IPS-NIHi11 (cell line): ENCODE measurements around the gene DNAH10.
"Not testable (repeated sequence)": the region's sequence is repeated elsewhere in the genome, so short reads cannot be mapped to it uniquely, and the experiment has no call there.

Source experiments
- DNase-seq: peaks from one replicate; pipeline ENCODE4 v3.0.0; 2012; ENCODE audit warnings: mixed read lengths, low spot score

The DNAH10 gene

DNA sequence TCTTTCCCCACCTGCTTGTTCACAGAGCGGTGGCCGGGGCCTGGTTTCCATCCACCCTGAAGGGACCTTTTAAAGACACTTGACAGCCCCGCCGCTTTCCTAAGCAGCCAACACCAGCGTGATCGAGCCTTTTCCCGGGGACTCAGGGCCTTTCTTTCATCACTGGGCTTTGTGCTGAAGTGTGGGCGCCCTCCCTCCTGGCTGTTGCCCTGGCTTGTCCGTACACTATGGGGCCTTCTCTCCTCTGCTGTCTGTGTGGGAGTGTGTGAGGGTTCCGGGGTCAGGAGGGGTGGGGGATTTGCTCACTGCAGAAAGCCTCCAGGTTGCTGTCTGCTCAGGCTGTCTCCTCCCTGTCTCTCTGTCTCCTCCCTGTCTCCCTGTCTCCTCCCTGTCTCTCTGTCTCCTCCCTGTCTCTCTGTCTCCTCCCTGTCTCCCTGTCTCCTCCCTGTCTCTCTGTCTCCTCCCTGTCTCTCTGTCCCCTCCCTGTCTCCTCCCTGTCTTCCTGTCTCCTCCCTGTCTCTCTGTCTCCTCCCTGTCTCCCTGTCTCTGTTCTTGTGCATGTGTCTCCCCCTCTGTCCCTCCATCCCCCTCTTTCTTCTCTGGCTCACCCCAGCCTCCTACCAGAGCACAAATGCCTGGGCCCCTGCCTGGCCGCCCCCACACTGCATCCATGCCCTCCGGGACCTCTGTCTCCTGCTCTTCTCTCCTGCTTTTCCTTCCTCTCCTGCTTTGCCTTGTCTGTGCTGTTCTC is 145.8 kb downstream of the DNAH10 start:
- no peak for DNase-seq

DNA sequence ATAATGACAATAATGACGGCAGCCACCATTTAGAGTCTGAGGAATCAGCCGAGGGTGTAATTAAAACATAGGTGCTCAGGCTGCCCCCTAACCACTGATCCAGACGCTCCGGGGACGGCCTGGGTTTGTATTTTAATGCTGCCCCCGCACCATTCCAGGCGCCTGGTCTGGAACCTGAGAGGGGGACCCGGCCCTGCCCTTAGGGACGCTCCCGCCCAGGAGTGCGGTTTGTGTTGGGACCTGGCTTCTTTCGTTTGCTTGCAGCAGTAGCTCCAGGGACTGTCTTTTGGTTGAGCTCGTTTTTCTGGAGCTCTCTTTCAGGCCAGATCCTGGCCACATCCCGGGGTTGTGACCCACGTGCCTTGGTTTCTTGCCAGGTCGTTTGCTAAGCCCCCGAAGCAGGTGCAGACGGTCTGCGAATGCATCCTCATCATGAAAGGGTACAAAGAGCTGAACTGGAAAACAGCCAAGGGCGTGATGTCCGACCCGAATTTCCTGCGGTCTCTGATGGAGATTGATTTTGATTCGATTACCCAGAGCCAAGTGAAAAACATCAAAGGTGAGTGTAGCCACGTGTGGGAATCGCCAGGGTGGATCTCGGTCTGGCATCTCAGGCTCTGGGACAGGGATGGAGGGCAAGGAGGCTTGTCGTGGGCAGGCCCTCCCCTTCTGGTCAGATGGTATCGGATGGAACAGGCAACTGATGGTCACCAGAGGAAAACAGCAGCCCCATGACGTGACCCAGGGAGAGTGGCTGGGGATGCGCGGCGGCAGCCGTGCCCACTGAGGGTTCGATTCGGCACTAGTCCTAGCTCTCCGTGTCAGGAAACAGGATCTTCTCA is 147.0 kb downstream of the DNAH10 start:
- DNase-seq = no peak

DNA sequence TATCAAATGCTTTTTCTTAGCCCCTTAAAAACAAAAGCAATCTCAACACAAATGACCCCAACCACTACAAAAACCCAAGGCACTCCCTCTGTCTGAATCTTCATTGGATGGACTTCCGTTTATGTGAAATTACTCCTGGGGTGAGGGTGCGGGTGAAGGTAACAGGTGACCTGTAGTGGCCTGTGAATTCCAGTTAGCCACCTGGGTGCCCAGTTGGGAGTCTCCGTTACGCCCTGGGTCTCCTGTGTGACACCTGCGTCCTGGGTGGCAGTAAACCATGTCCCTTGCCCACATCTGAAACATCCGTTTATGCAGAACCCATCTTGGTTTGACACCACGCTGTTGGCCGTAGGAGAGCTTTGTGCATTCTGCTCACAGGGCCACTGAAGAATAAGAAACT is 148.0 kb downstream of the DNAH10 start:
- DNase-seq = no peak

DNA sequence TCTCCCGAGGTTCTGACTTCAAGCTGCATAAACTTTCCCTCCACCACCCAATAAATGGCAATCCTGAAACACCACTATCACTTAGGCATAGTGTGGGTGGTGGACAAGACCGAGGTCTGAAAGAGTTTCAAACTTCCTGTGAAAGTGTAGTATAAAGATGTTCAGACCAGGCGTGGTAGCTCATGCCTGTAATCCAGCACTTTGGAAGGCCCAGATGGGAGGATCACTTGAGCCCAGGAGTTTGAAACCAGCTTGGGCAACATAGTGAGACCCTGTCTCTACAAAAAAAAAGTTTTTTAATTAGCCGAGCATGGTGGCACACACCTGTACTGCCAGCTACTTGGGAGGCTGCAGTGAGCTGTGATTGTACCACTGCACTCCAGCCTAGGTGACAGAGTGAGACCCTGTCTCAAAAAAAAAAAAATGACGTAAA is 148.7 kb downstream of the DNAH10 start:
- DNase-seq = no peak

DNA sequence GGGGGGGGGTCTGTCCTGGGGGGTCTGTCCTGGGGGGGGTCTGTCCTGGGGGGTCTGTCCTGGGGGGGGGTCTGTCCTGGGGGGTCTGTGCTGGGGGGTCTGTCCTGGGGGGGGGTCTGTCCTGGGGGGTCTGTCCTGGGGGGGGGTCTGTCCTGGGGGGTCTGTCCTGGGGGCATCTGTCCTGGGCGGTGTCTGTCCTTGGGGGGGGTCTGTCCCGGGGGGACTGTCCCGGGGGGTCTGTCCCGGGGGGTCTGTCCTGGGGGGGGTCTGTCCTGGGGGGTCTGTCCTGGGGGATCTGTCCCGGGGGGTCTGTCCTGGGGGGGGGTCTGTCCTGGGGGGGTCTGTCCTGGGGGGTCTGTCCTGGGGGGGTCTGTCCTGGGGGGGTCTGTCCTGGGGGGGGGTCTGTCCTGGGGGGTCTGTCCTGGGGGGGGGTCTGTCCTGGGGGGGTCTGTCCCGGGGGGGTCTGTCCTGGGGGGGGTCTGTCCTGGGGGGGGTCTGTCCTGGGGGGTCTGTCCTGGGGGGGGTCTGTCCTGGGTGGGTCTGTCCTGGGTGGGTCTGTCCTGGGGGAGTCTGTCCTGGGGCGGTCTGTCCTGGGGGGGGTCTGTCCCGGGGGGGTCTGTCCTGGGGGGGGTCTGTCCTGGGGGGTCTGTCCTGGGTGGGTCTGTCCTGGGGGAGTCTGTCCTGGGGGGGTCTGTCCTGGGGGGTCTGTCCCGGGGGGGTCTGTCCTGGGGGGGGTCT is 149.7 kb downstream of the DNAH10 start:
- not testable (repeated sequence) for DNase-seq

DNA sequence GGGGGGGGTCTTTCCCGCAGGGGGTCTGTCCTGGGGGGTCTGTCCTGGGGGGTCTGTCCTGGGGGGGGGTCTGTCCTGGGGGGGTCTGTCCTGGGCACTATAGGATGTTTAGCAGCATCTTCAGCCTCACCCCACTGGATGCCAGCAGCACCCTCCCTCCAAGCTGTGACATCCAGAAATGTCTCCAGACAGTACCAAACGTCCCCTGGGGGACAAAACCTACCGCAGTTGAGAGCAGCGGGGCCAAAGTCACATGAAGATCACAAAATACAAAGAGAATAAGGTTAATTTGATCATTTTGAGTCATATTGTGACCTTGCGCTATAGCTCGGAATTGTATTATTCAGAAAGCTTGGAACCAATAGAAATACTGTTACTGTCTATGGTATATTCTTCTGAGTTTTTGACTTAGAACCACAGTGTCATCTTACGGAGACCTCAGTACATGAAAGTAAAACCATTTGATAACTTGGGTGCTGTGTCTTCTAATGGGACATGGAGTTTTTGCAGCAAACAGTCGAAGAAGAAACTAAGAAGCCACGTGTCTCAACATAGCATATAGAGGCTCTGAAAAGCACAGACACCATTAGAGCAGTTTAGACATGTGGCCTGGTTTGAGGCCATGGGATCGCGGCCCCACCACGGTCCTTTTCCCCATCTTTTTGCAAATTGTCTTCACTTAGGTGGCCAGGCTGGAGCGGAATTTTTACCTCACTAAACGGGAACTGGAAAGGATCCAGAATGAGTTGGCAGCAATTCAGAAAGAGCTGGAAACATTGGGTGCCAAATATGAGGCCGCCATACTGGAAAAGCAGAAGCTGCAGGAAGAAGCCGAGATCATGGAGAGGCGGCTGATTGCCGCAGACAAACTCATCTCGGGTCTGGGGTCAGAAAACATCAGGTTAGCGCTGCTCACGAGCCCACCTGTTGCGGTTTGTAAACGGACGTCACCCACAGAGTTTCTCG is 150.6 kb downstream of the DNAH10 start:
- DNase-seq = no peak

DNA sequence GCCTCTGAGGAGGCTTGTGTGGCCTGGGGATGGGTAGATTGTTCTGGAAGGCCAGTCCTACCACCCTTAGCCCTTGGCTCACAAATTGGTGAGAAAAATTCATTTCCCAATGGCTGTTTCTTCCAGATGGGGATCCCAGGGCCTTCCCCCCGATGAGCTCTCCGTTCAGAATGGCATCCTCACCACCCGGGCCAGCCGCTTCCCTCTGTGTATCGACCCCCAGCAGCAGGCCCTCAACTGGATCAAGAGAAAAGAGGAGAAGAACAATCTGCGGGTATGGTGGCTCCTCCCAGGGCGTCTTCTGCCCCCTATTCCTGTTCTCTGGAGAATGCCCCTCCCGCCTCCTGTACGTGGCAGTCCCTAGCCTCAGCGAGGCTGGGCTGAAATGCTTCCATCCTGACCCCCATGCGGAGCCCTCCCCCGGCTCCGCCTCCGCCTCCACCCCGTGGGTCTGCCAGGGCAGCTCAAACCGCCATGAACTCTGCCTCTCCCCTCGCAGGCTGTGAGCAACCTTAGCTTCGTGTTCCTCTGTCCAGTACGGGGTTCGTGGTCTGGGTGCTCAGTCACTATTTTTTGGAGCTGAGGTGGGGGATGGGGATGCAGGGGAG is 152.7 kb downstream of the DNAH10 start:
- peak; percentile 55 for DNase-seq

DNA sequence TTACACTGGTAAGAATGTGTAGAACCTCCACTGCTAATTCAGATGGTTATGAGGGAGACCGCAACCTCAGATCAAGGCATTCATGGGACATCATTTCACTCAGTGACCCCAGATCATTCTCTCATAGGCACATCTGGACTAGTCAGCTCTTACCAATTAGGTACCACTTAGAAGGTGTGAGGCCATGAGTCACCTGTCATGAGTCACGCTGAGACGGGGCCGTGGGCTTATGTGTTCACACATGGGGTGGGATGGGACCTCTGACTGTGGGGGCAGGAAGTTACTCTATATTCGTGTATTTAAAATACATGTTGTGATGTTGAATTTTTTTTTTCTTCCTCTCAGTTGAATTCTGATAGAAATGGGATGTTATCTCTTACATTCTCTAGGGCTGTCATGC is 154.6 kb downstream of the DNAH10 start:
- no peak for DNase-seq

DNA sequence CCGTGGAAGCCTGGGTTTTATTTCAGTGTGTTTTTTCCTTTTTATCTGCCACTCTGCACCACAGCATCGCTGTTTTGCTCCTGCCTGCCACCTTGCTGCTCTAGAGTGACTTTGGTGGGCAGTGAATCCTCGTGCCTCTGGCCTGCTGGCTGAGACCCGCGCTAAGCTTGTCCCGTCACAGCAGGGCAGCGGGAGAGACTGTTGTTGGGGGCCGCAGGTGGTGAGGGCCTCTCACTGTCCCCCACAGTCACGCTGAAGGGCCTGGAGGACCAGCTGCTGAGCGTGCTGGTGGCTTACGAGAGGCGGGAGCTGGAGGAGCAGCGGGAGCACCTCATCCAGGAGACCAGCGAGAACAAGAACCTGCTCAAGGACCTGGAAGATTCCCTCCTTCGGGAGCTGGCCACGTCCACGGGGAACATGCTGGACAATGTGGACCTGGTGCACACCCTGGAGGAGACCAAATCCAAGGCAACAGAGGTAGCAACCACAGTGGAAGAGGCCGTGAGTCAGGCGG is 155.3 kb downstream of the DNAH10 start:
- no peak for DNase-seq

DNA sequence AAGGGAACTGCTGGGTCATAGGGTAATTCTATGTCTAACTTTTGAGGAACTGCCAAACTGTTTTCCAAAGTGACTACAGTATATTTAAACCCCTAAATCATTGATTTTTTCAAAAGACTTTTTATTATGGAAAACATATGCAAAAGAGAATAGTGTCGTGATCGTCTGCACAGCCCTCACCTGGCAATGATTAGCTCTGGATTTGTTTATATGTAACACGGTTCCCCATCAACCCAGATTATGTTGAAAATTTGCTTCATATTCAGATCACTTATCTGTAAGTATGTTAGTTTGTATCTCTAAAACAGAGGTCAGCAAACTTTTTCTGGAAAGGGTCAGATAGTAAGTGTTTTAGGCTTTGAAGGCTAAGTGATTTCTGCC is 157.9 kb downstream of the DNAH10 start:
- DNase-seq = no peak

DNA sequence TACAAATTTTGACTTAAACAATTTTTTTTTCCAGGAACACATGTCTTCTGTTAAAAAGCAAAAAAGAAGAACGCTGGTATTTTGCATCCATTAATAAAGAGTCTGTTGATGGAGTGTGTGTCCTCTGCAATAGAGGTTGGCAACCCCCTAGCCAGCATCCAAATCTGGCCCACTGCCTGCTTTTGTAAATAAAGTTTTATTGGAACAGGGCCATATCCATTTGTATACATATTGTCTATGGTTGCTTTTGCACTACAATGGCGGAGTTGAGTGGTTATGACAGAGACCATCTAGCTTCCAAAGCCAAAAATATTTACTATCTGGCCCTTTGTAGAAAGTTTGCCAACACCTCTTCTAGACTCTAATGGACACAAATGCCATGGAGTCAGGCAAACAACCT is 160.9 kb downstream of the DNAH10 start:
- DNase-seq = no peak

DNA sequence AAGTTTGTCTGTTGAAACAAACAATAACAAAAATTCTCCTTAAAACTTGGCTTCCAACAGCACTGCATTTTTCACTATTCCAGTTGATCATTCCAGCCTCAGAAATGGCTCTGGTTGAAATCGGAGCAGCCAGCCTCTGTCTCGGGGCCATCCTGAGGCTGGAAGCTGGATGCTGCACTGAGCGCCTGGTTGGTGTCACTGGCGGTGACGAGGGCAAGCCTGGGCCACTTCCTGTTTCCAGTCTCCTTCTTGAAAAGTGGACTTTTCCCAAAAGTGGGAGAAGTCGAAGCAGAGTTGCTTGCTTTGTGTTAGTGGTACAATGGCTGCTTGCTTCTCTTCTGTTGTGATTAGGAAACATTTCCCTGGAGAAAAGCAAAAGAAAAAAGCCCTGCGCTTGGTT is 161.8 kb downstream of the DNAH10 start:
- DNase-seq = no peak

DNA sequence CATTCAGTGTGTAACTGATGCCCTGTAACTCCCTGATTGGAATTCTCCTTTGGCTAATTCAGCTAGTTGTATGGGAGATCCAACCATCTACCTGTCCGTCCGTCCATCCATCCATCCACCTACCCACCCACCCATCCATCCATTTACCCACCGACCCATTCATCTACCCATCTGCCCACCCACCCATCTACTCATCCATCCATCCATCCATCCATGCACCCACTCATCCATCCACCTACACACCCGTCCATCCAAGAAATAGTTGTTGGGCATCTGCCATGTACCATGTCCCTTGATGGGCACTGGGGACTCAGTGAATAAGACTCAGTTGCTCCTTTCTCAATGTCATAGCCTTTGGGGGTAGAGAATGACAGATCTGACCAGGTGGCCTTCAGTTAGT is 162.4 kb downstream of the DNAH10 start:
- DNase-seq = no peak

DNA sequence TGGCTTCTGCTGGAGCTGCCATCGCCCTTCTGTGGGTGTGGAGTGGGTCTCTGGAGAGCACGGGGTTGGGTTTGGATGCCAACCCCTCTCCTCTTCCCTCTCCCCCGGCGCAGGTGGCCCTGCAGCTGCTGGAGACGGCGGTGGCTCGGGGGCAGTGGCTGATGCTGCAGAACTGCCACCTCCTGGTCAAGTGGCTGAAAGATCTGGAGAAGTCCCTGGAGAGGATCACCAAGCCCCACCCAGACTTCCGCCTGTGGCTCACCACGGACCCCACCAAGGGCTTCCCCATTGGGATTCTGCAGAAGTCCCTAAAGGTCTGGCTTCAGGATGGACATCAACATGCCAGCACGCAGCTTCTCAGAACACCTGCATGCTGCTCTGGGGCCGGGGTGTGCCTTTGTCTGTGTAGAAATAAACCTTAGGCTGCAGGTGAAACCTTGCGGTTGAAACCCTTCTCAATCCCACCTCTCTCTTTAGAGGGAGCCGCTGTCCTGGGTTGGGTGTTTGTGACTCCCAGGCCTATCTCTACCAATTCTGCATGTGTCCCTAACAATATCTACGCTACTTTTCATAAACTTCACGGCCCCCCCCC is 166.3 kb downstream of the DNAH10 start:
- DNase-seq = no peak

DNA sequence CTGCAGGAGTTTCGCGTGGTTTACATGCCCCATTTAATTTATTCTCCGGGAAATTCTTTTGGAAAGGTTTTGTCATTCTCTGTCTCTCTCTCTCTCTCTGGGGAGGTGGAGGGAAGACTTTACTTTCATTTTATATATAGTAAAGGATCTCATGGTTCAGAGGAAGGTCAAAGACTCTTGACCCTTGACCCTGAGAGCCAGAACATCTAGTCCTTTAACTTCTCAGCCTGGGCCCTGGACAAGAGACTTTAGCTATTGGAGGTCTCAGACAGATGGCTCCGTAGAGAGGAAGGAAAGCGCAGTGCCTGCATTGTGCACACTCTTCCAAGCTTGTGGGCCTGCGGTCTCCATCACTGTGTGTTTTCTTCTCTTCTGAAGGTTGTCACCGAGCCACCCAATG is 166.8 kb downstream of the DNAH10 start:
- no peak for DNase-seq

DNA sequence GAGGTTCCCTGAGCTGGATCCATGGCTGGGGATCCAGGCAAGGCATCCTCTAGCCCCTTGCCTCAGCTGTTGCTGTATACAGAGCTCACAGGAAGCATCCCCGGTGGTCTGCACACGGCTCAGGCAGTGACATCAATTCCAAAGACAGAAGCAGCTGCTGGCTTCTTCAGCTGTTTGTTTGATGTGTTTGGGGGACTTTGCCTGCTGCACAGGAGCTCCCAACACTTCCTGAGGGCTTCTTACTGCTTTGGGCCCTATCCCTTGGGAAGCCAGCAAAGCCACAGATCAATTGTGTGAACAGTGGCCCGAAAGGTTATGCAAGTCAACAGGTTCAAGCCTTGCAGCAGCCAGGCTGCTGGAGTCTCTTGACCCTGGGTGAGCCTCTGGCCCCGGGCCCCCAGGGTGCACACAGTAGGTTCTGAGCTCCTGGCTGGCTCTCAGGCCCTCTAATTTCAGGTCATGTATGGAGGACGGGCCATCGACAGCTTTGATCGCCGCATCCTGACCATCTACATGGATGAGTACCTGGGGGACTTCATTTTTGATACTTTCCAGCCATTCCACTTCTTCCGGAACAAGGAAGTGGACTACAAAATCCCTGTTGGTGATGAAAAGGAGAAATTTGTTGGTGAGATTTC is 168.0 kb downstream of the DNAH10 start:
- no peak for DNase-seq

DNA sequence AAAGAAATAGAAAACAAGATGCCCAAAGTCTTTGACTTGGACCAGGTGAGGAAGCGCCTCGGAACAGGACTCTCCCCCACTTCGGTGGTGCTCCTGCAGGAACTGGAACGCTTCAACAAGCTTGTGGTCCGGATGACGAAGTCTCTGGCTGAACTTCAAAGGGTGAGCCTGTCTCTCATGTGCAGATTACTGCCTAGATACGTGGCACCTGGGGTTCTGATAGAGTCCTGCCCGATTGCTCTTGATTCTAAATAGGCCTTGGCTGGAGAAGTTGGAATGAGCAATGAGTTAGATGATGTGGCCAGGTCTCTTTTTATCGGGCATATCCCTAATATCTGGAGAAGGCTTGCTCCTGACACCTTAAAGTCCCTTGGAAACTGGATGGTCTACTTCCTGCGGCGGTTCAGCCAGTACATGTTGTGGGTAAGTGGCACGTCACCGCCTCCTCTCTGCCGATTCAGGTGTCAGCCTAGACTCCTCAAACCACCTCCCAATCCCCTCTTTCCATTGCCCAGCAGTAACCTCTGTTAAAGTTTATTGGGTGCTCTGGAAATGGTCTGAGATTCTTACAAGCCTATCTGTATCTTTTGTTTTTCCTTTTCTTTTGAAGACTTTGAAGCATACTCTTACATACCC is 169.7 kb downstream of the DNAH10 start:
- DNase-seq = no peak

DNA sequence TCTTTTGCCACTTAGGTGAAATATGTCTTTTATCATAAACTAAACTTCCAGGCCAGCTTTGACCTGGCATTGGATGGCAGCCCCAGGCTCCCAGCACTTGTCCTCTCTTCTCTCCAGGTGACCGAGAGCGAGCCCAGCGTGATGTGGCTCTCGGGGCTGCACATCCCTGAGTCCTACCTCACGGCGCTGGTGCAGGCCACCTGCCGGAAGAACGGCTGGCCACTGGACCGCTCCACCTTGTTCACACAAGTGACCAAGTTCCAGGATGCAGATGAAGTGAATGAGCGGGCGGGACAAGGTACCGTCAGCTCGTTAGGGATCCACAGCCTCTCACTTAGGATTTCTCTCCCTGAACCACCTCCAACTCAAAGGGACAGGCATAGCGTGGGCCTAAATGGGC is 171.1 kb downstream of the DNAH10 start:
- DNase-seq = no peak

DNA sequence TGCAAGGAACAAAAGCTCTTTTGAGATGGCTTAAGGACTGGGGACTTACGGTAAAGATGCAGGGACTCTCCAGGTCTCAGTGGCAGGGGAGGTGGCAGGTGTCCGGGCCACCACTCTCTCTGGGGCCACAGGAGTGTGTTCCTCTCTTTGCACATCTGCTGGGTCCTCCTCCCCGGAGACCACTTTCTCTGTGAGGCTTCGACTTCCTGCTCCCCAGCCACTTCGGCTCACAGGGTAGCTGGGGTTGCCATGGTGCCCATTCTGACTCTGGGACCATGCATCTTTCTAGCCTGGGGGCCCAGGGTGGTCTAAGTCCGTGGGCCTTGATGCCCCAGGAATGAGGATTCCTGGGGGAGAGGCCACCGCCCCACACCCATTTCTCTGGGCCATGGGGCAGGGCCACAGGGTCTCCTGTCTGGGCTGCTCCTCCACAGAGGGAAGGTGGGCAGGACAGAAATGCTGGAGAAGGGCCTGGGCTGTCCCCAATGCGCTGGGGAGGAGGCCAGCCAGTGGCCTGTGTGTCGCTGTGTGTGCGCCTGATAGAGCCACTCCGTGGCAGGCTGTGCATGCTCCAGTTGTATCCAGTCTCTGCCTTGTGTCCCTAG is 172.0 kb downstream of the DNAH10 start:
- no peak for DNase-seq
